Liver (tissue), 3 donors: ENCODE measurements around the gene KIAA0825.

Experiments used
- FOXA1 ChIP-seq: IDR thresholded peaks from 2 replicates; pipeline ENCODE4 v1.6.1; 2016; ENCODE audit warnings: antibody characterized with exemption
- GABPA ChIP-seq, 2 donors: IDR thresholded peaks in 1 of 2; conservative IDR thresholded peaks in 1 of 2; 2 replicates each; pipeline ENCODE4 v1.6.1; 2016; ENCODE audit warnings: antibody characterized with exemption in 2 of 2, mild to moderate bottlenecking in 1 of 2, moderate library complexity in 1 of 2
- RAD21 ChIP-seq, 2 donors: IDR thresholded peaks; 2 replicates each; pipeline ENCODE4 v1.6.1; 2016; ENCODE audit warnings: antibody characterized with exemption in 2 of 2, mild to moderate bottlenecking in 2 of 2
- RXRA ChIP-seq, 2 donors: IDR thresholded peaks; 2 replicates each; pipeline ENCODE4 v1.6.1; 2017 to 2018; ENCODE audit warnings: antibody characterized with exemption in 2 of 2, mild to moderate bottlenecking in 1 of 2
- TAF1 ChIP-seq: conservative IDR thresholded peaks from 2 replicates; pipeline ENCODE4 v1.6.1; 2016; ENCODE audit warnings: antibody characterized with exemption, mild to moderate bottlenecking
- YY1 ChIP-seq: IDR thresholded peaks from 2 replicates; pipeline ENCODE4 v1.6.1; 2016; ENCODE audit warnings: antibody characterized with exemption, mild to moderate bottlenecking
- TF ChIP-seq, protein P1 (sequence below): fragments of 150-350 bp; IDR thresholded peaks from 2 replicates; pipeline ENCODE4 v1.5.1; 2017; ENCODE audit warnings: improper control_type of control experiment, low read depth, low read length; ENCODE audit not compliant: missing input control
- TF ChIP-seq, protein P2 (sequence below): IDR thresholded peaks from 2 replicates; pipeline ENCODE4 v1.6.1; 2016; ENCODE audit warnings: antibody characterized with exemption
- TF ChIP-seq, protein P3 (sequence below): IDR thresholded peaks from 2 replicates; pipeline ENCODE4 v1.6.1; 2016; ENCODE audit warnings: antibody characterized with exemption
- TF ChIP-seq, protein P4 (sequence below): IDR thresholded peaks from 2 replicates; pipeline ENCODE4 v1.6.1; 2016; ENCODE audit warnings: antibody characterized with exemption, mild to moderate bottlenecking
- donor health status: healthy.
- donor health status: healthy.

DNA sequence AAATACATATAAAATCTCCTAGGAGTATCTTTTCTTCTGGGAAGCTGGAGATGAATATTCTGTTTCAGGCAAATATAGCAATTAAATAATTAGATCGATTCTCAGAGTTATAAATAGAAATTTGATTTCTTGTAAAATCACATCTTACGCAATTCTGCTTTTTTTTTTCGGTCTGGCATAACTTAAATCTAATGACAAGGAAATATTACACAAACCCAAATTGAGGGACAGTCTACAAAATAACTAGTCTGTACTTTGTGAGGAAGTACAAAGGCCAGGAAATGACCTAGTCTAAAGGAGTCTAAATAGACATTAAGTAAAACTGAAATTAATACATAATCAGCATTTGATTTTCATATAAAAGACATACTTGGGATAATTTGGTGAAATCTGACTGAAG, 133.3 kb downstream of the KIAA0825 start:
- TF ChIP-seq, protein P1, sequence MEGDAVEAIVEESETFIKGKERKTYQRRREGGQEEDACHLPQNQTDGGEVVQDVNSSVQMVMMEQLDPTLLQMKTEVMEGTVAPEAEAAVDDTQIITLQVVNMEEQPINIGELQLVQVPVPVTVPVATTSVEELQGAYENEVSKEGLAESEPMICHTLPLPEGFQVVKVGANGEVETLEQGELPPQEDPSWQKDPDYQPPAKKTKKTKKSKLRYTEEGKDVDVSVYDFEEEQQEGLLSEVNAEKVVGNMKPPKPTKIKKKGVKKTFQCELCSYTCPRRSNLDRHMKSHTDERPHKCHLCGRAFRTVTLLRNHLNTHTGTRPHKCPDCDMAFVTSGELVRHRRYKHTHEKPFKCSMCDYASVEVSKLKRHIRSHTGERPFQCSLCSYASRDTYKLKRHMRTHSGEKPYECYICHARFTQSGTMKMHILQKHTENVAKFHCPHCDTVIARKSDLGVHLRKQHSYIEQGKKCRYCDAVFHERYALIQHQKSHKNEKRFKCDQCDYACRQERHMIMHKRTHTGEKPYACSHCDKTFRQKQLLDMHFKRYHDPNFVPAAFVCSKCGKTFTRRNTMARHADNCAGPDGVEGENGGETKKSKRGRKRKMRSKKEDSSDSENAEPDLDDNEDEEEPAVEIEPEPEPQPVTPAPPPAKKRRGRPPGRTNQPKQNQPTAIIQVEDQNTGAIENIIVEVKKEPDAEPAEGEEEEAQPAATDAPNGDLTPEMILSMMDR = no peak
- TF ChIP-seq, protein P2, sequence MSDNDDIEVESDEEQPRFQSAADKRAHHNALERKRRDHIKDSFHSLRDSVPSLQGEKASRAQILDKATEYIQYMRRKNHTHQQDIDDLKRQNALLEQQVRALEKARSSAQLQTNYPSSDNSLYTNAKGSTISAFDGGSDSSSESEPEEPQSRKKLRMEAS = no peak
- TF ChIP-seq GABPA (IDR thresholded peaks at IDR 0.05 in 1 of 2, conservative IDR thresholded peaks at IDR 0.05 in 1 of 2) = no peak
- TF ChIP-seq TAF1 = no peak
- no peak for TF ChIP-seq RAD21 (IDR thresholded peaks at IDR 0.05)
- TF ChIP-seq, protein P3, sequence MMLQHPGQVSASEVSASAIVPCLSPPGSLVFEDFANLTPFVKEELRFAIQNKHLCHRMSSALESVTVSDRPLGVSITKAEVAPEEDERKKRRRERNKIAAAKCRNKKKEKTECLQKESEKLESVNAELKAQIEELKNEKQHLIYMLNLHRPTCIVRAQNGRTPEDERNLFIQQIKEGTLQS = no peak
- TF ChIP-seq YY1 = no peak
- TF ChIP-seq RXRA (IDR thresholded peaks at IDR 0.05) = no peak
- TF ChIP-seq, protein P4, sequence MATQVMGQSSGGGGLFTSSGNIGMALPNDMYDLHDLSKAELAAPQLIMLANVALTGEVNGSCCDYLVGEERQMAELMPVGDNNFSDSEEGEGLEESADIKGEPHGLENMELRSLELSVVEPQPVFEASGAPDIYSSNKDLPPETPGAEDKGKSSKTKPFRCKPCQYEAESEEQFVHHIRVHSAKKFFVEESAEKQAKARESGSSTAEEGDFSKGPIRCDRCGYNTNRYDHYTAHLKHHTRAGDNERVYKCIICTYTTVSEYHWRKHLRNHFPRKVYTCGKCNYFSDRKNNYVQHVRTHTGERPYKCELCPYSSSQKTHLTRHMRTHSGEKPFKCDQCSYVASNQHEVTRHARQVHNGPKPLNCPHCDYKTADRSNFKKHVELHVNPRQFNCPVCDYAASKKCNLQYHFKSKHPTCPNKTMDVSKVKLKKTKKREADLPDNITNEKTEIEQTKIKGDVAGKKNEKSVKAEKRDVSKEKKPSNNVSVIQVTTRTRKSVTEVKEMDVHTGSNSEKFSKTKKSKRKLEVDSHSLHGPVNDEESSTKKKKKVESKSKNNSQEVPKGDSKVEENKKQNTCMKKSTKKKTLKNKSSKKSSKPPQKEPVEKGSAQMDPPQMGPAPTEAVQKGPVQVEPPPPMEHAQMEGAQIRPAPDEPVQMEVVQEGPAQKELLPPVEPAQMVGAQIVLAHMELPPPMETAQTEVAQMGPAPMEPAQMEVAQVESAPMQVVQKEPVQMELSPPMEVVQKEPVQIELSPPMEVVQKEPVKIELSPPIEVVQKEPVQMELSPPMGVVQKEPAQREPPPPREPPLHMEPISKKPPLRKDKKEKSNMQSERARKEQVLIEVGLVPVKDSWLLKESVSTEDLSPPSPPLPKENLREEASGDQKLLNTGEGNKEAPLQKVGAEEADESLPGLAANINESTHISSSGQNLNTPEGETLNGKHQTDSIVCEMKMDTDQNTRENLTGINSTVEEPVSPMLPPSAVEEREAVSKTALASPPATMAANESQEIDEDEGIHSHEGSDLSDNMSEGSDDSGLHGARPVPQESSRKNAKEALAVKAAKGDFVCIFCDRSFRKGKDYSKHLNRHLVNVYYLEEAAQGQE = no peak
- no peak for TF ChIP-seq FOXA1
